GM12878 (cell line): Measurements from ENCODE around the gene IRF1. TPM values are rescaled to one million over a fixed set of nuclear protein-coding genes. Genes with fewer than 3 reads are reported as not detected.
A peak's percentile ranks its signal among the peaks of the same experiment; 100 is the strongest.

Experiments
- ATAC-seq: fragments of 200-7000 bp; cut with Tn5 transposase; 3 replicates; pipeline ENCODE4 v1.9.1; 2020; ENCODE audit warnings: mild to moderate bottlenecking, moderate library complexity
- BruUV-seq: library from RNA; stranded (reverse); fragments of 400-500 nt; replicated peaks from 2 replicates; lab custom pipeline; 2021; lab: Mats Ljungman, UMichigan
- CTCF ChIA-PET: fragments of 300-600 bp; sonication (Branson Sonifier 250); formaldehyde crosslinking; extraction: SDS; loops from one replicate; lab custom pipeline; 2021; ENCODE audit warnings: inconsistent platforms; lab: Yijun Ruan, JAX
- POLR2A ChIA-PET: fragments of 350-600 bp; formaldehyde crosslinking; extraction: SDS; loops from one replicate; lab custom pipeline; 2021; ENCODE audit warnings: inconsistent platforms; lab: Charles Lee
- RAD21 ChIA-PET: fragments of 300-600 bp; sonication (Branson Sonifier 250); formaldehyde crosslinking; loops from one replicate; lab custom pipeline; 2023; ENCODE audit warnings: antibody characterized with exemption; ENCODE audit not compliant: unreplicated experiment; lab: Charles Lee
- SMC1A ChIA-PET: fragments of 300-600 bp; sonication (Branson Sonifier 250); formaldehyde crosslinking; loops from one replicate; lab custom pipeline; 2023; ENCODE audit not compliant: unreplicated experiment, uncharacterized antibody; lab: Charles Lee
- DNase-seq: peaks from one replicate; pipeline ENCODE4 v3.0.0-alpha.2; 2011; ENCODE audit warnings: low read depth, low spot score
- FAIRE-seq: peaks from 3 replicates; lab custom pipeline; 2011; peaks lifted over from hg19 to GRCh38; lab: Jason Lieb, UNC
- H2AFZ ChIP-seq: 2 replicates; pipeline ENCODE4 v1.6.0; 2011; ENCODE audit warnings: low read depth, low read length, control low read depth; ENCODE audit not compliant: control insufficient read depth
- H3K27ac ChIP-seq: 2 replicates; pipeline ENCODE4 v1.5.1; 2011; ENCODE audit warnings: control low read depth; ENCODE audit not compliant: control insufficient read depth, insufficient read depth
- H3K27me3 ChIP-seq, 2 experiments: replicated peaks in 1 of 2; 2 replicates each; pipeline versions ENCODE4 v1.6.0 to v1.6.1; 2011; ENCODE audit warnings: low read length in 1 of 2; ENCODE audit not compliant: control insufficient read depth in 2 of 2, insufficient read depth in 2 of 2
- H3K36me3 ChIP-seq, 2 experiments: 2 replicates each; pipeline ENCODE4 v1.5.1; 2011; ENCODE audit warnings: low read length in 1 of 2; ENCODE audit not compliant: control insufficient read depth in 2 of 2, insufficient read depth in 2 of 2
- H3K4me1 ChIP-seq: 2 replicates; pipeline ENCODE4 v1.6.1; 2011; ENCODE audit warnings: mild to moderate bottlenecking, low read length, moderate library complexity, mixed read lengths; ENCODE audit not compliant: control insufficient read depth, insufficient read depth
- H3K4me2 ChIP-seq: 2 replicates; pipeline ENCODE4 v1.6.0; 2011; ENCODE audit warnings: control low read depth; ENCODE audit not compliant: control insufficient read depth, insufficient read depth
- H3K4me3 ChIP-seq: fragments of 200-600 bp; sonication (generic); 2 replicates; pipeline ENCODE4 v1.5.1; 2016
- H3K79me2 ChIP-seq: 2 replicates; pipeline ENCODE4 v1.6.0; 2011; ENCODE audit warnings: low read length; ENCODE audit not compliant: control insufficient read depth, insufficient read depth
- H3K9ac ChIP-seq: 2 replicates; pipeline ENCODE4 v1.8.0; 2011; ENCODE audit warnings: low read length, control low read depth, mixed read lengths; ENCODE audit not compliant: control insufficient read depth, insufficient read depth
- H3K9me3 ChIP-seq: replicated peaks from 3 replicates; pipeline ENCODE4 v1.5.1; 2011; ENCODE audit warnings: mild to moderate bottlenecking, low read length; ENCODE audit not compliant: control insufficient read depth, insufficient read depth
- H4K20me1 ChIP-seq: 2 replicates; pipeline ENCODE4 v1.6.0; 2011; ENCODE audit not compliant: control insufficient read depth, insufficient read depth
- NFYB ChIP-seq: IDR thresholded peaks from 2 replicates; pipeline ENCODE4 v1.6.1; 2011; ENCODE audit warnings: low read depth, mild to moderate bottlenecking, low read length, improper control_type of control experiment, moderate library complexity; ENCODE audit not compliant: insufficient read depth
- ZBTB40 ChIP-seq: fragments of 450-650 bp; IDR thresholded peaks from 2 replicates; pipeline ENCODE4 v1.6.1; 2016; ENCODE audit warnings: mild to moderate bottlenecking, moderate library complexity, borderline replicate concordance
- WGBS: methylation state at CpG from one replicate; pipeline ENCODE4 v1.1.6; 2016; ENCODE audit warnings: low lambda C conversion rate; ENCODE audit not compliant: insufficient replicate concordance, insufficient coverage; ENCODE audit errors: missing lambda C conversion rate; 5-methylcytosine and 5-hydroxymethylcytosine counted together
- in situ Hi-C: fragments of 300-500 bp; cut with MboI; formaldehyde crosslinking; loops from 9 replicates; pipeline ENCODE4 v1.14.3; 2018; ENCODE audit warnings: mixed read lengths
- intact Hi-C: fragments of 100-400 bp; cut with micrococcal nuclease; formaldehyde crosslinking; loops from one replicate; pipeline ENCODE4 v1.14.2; 2022; ENCODE audit not compliant: unreplicated experiment
- polyA plus RNA-seq, 11 experiments: library from polyadenylated mRNA; depleted of rRNA in 4 of 11; unstranded in 6 of 11; stranded (reverse) in 5 of 11; fragments of >200 nt; fragmentation: Nextera tagmentation in 4 of 11; fragmentation: Illumina TruSeq in 1 of 11; extraction: Ambion mirVana in 4 of 11; extraction: Trizol in 1 of 11; gene quantifications; 1 replicate in 1 of 11; 2 replicates in 10 of 11; pipeline versions ENCODE4 v1.2.1 to v1.2.3, GENCODE V29; 2011 to 2016; ENCODE audit warnings: inconsistent platforms in 2 of 11, missing spikeins in 2 of 11, low read depth in 1 of 11
- total RNA-seq, 4 experiments: library from RNA; depleted of rRNA in 3 of 4; stranded (reverse); fragments of >200 nt in 3 of 4; fragmentation: Illumina TruSeq in 1 of 4; extraction: Trizol in 1 of 4; gene quantifications; 2 replicates each; pipeline versions ENCODE4 v1.2.1 to v1.2.3, GENCODE V29; 2013 to 2021

Gene IRF1
- total and polyA plus RNA-seq, 10 of the 15 experiments (the other 5 are each of a cell fraction or from before 2014, with no cell fraction given), result 6.9 to 68.0 (median 49.6) TPM

GRCh38 chr5:132495667-132496190 lies 5.2 kb upstream of the IRF1 start (continued):
- no peak for TF ChIP-seq ZBTB40

- Histone ChIP-seq H3K79me2 (peaks cover 31% of the 10 kb centered on the region), H3K9me3 (no peaks in the 10 kb centered on the region), H3K36me3 (0 out of 4 replicates have a peak, but pooled peaks cover 0 to 4% of the 10 kb centered on the region in 2 experiments)
- no peak for FAIRE-seq
- in situ Hi-C loops (loop anchor here (10.0 kb wide), 1 partner anchor 109 kb away; no protein-coding TSS in a partner anchor), intact Hi-C loops (no loop called here)
- 96% methylated on average over 2 of the region's 2 CpGs for whole genome bisulfite sequencing
- no peak for TF ChIP-seq NFYB
- TF ChIP-seq, all 136 proteins: peak for 0
- Histone ChIP-seq H2AFZ (no peak overlapping the region), H3K27ac (no peak overlapping the region), H3K4me1 (peaks cover 44% of the 10 kb centered on the region), H3K4me2 (0 out of 2 replicates have a peak overlapping the region, but pooled peaks have one; percentile 2), H4K20me1 (peaks cover 2% of the 10 kb centered on the region; the same call in 1 of the 2 replicates), H3K4me3 (no peak overlapping the region), H3K27me3 (no peaks in the 10 kb centered on the region), H3K9ac (no peak overlapping the region)
- ChIA-PET POLR2A (interaction anchor here (0.6 to 24.5 kb wide), 4 partner anchors 13 to 78 kb away, joined by 4 to 389 read pairs (median 65); no protein-coding TSS in a partner anchor), RAD21 (interaction anchor here (0.9 to 27.2 kb wide), 4 partner anchors 37 to 77 kb away, joined by 3 to 453 read pairs (median 105); no protein-coding TSS in a partner anchor), SMC1A (interaction anchor here (0.9 to 10.5 kb wide), 4 partner anchors 36 to 107 kb away, joined by 3 to 162 read pairs (median 66); no protein-coding TSS in a partner anchor), CTCF (interaction anchor here (1.4 to 13.6 kb wide), 4 partner anchors 28 to 256 kb away, joined by 3 to 481 read pairs (median 106); no protein-coding TSS in a partner anchor)
- no TSS peak for BruUV-seq
- ATAC-seq (no peak), DNase-seq (no peak)
These were observed 3.2 kb upstream of the IRF1 start for GRCh38 chr5:132493821-132494220.
